GM23338 (cell line): Measurements from ENCODE around the gene C5orf34. TPM values are rescaled to one million over a fixed set of nuclear protein-coding genes. Genes with fewer than 3 reads are reported as not detected.
"Not testable (repeated sequence)": the region's sequence is repeated elsewhere in the genome, so short reads cannot be mapped to it uniquely, and the experiment has no call there.

Experiments used
- ATAC-seq: fragments of 200-7000 bp; cut with Tn5 transposase; 3 replicates; pipeline ENCODE4 v1.9.1; 2020
- DNase-seq: peaks from one replicate; pipeline ENCODE4 v3.0.0-alpha.2; 2015; ENCODE audit warnings: low spot score
- H2AFZ ChIP-seq: fragments of 200-600 bp; sonication (generic); 2 replicates; pipeline ENCODE4 v1.8.0; 2016; ENCODE audit warnings: antibody characterized with exemption, mild to moderate bottlenecking, moderate library complexity
- H3F3A ChIP-seq: fragments of 200-600 bp; sonication (generic); replicated peaks from 2 replicates; pipeline ENCODE4 v1.8.0; 2017; ENCODE audit warnings: antibody characterized with exemption, mixed run types, low read depth
- H3K27ac ChIP-seq: fragments of 200-600 bp; sonication (generic); 2 replicates; pipeline ENCODE4 v1.6.1; 2016; ENCODE audit warnings: low read depth
- H3K27me3 ChIP-seq: fragments of 200-600 bp; sonication (generic); 2 replicates; pipeline ENCODE4 v1.8.0; 2016; ENCODE audit warnings: mild to moderate bottlenecking, mixed run types, moderate library complexity; ENCODE audit not compliant: insufficient read depth
- H3K36me3 ChIP-seq: fragments of 200-600 bp; sonication (generic); 2 replicates; pipeline ENCODE4 v1.8.0; 2016; ENCODE audit warnings: mild to moderate bottlenecking; ENCODE audit not compliant: insufficient read depth
- H3K4me1 ChIP-seq: fragments of 200-600 bp; sonication (generic); 2 replicates; pipeline ENCODE4 v1.8.0; 2016; ENCODE audit warnings: mild to moderate bottlenecking, moderate library complexity; ENCODE audit not compliant: insufficient read depth
- H3K4me2 ChIP-seq: fragments of 200-600 bp; sonication (generic); 2 replicates; pipeline ENCODE4 v1.7.1; 2017; ENCODE audit warnings: mixed run types
- H3K4me3 ChIP-seq: fragments of 200-600 bp; sonication (generic); 2 replicates; pipeline ENCODE4 v1.6.1; 2016; ENCODE audit warnings: mixed run types
- H3K79me2 ChIP-seq: fragments of 200-600 bp; sonication (generic); replicated peaks from 2 replicates; pipeline ENCODE4 v1.8.0; 2017; ENCODE audit warnings: mild to moderate bottlenecking; ENCODE audit not compliant: insufficient read depth
- H3K9me2 ChIP-seq: fragments of 200-600 bp; sonication (generic); 2 replicates; pipeline ENCODE4 v1.8.0; 2017; ENCODE audit not compliant: insufficient read depth
- H4K20me1 ChIP-seq: fragments of 200-600 bp; sonication (generic); replicated peaks from 2 replicates; pipeline ENCODE4 v1.8.0; 2017; ENCODE audit warnings: mild to moderate bottlenecking; ENCODE audit not compliant: insufficient read depth
- H3K27ac Mint-ChIP-seq: 2 replicates; pipeline ENCODE4 v1.8.0; 2020; ENCODE audit warnings: inconsistent platforms, mild to moderate bottlenecking, moderate library complexity, mixed read lengths
- H3K27me3 Mint-ChIP-seq: 3 replicates; pipeline ENCODE4 v1.8.0; 2022; ENCODE audit warnings: low read depth, mild to moderate bottlenecking, moderate library complexity, mixed read lengths, inconsistent platforms; ENCODE audit not compliant: insufficient read depth, poor library complexity
- H3K36me3 Mint-ChIP-seq: 3 replicates; pipeline ENCODE4 v1.8.0; 2021; ENCODE audit warnings: low read depth, mild to moderate bottlenecking, inconsistent platforms, moderate library complexity, mixed read lengths
- H3K4me1 Mint-ChIP-seq: 3 replicates; pipeline ENCODE4 v1.8.0; 2020; ENCODE audit warnings: mild to moderate bottlenecking, inconsistent platforms, mixed read lengths
- H3K4me3 Mint-ChIP-seq: 3 replicates; pipeline ENCODE4 v1.8.0; 2021; ENCODE audit warnings: moderate library complexity, mild to moderate bottlenecking, inconsistent platforms, mixed read lengths
- H3K9me3 Mint-ChIP-seq: 3 replicates; pipeline ENCODE4 v1.8.0; 2020; ENCODE audit warnings: moderate library complexity, mild to moderate bottlenecking, inconsistent platforms, mixed read lengths
- CREB1 ChIP-seq: fragments of 250-450 bp; sonication (Bioruptor Pico); IDR thresholded peaks from 2 replicates; pipeline ENCODE4 v1.5.0; 2020; ENCODE audit warnings: low read depth, mild to moderate bottlenecking, moderate library complexity
- ZNF331 ChIP-seq: fragments of 250-450 bp; sonication (Bioruptor Pico); IDR thresholded peaks from 2 replicates; pipeline ENCODE4 v1.5.0; 2020; ENCODE audit warnings: low read depth, mild to moderate bottlenecking, moderate library complexity
- polyA plus RNA-seq: library from polyadenylated mRNA; unstranded; fragments of >200 nt; fragmentation: Nextera tagmentation; extraction: Ambion mirVana; gene quantifications from 2 replicates; pipeline ENCODE4 v1.2.1, GENCODE V29; 2016
- total RNA-seq: library from RNA; depleted of rRNA; stranded (reverse); fragments of >200 nt; shearing (Covaris generic); gene quantifications from 2 replicates; pipeline ENCODE4 v1.2.3, GENCODE V29; 2014
- TF ChIP-seq, protein P1 (sequence below): fragments of 250-450 bp; sonication (Bioruptor Pico); IDR thresholded peaks from 2 replicates; pipeline ENCODE4 v1.5.0; 2020; ENCODE audit warnings: mild to moderate bottlenecking, moderate library complexity
- TF ChIP-seq, protein P2 (sequence below), 2 experiments: fragments of 200-600 bp in 1 of 2; sonication (generic) in 1 of 2; conservative IDR thresholded peaks; 2 replicates each; pipeline versions ENCODE4 v1.5.1 to v1.6.1; 2016 to 2017; ENCODE audit warnings: antibody characterized with exemption in 2 of 2, low read depth in 2 of 2, mild to moderate bottlenecking in 2 of 2, moderate library complexity in 1 of 2

The C5orf34 gene
- total and polyA plus RNA-seq, 2 experiments from 2014 or later = 12.2 to 15.3 TPM

DNA sequence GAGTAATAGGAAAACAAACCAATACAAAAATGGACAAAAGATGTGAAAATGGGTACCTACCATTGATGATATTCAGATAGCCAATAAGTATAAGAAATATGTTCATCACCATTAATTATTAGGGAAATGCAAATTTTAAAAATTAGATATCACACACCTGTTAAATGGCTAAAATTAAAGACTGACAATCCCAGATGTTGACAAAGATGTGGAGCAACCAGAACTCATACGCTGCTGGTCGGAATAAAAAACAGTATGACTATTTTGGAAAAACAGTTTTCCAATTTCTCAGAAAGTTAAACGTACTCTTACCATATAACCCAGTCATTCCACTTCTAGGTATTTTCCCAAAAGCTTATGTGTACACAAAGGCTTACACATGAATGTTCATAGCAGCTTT is 58.4 kb downstream of the C5orf34 start (continued):
- TF ChIP-seq, protein P1, sequence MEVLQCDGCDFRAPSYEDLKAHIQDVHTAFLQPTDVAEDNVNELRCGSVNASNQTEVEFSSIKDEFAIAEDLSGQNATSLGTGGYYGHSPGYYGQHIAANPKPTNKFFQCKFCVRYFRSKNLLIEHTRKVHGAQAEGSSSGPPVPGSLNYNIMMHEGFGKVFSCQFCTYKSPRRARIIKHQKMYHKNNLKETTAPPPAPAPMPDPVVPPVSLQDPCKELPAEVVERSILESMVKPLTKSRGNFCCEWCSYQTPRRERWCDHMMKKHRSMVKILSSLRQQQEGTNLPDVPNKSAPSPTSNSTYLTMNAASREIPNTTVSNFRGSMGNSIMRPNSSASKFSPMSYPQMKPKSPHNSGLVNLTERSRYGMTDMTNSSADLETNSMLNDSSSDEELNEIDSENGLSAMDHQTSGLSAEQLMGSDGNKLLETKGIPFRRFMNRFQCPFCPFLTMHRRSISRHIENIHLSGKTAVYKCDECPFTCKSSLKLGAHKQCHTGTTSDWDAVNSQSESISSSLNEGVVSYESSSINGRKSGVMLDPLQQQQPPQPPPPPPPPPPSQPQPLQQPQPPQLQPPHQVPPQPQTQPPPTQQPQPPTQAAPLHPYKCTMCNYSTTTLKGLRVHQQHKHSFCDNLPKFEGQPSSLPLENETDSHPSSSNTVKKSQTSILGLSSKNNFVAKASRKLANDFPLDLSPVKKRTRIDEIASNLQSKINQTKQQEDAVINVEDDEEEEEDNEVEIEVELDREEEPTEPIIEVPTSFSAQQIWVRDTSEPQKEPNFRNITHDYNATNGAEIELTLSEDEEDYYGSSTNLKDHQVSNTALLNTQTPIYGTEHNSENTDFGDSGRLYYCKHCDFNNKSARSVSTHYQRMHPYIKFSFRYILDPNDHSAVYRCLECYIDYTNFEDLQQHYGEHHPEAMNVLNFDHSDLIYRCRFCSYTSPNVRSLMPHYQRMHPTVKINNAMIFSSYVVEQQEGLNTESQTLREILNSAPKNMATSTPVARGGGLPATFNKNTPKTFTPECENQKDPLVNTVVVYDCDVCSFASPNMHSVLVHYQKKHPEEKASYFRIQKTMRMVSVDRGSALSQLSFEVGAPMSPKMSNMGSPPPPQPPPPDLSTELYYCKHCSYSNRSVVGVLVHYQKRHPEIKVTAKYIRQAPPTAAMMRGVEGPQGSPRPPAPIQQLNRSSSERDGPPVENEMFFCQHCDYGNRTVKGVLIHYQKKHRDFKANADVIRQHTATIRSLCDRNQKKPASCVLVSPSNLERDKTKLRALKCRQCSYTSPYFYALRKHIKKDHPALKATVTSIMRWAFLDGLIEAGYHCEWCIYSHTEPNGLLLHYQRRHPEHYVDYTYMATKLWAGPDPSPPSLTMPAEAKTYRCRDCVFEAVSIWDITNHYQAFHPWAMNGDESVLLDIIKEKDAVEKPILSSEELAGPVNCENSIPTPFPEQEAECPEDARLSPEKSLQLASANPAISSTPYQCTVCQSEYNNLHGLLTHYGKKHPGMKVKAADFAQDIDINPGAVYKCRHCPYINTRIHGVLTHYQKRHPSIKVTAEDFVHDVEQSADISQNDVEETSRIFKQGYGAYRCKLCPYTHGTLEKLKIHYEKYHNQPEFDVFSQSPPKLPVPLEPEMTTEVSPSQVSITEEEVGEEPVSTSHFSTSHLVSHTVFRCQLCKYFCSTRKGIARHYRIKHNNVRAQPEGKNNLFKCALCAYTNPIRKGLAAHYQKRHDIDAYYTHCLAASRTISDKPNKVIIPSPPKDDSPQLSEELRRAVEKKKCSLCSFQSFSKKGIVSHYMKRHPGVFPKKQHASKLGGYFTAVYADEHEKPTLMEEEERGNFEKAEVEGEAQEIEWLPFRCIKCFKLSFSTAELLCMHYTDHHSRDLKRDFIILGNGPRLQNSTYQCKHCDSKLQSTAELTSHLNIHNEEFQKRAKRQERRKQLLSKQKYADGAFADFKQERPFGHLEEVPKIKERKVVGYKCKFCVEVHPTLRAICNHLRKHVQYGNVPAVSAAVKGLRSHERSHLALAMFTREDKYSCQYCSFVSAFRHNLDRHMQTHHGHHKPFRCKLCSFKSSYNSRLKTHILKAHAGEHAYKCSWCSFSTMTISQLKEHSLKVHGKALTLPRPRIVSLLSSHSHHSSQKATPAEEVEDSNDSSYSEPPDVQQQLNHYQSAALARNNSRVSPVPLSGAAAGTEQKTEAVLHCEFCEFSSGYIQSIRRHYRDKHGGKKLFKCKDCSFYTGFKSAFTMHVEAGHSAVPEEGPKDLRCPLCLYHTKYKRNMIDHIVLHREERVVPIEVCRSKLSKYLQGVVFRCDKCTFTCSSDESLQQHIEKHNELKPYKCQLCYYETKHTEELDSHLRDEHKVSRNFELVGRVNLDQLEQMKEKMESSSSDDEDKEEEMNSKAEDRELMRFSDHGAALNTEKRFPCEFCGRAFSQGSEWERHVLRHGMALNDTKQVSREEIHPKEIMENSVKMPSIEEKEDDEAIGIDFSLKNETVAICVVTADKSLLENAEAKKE (CRISPR knock-in tag) = no peak
- TF ChIP-seq ZNF331 = no peak

DNA sequence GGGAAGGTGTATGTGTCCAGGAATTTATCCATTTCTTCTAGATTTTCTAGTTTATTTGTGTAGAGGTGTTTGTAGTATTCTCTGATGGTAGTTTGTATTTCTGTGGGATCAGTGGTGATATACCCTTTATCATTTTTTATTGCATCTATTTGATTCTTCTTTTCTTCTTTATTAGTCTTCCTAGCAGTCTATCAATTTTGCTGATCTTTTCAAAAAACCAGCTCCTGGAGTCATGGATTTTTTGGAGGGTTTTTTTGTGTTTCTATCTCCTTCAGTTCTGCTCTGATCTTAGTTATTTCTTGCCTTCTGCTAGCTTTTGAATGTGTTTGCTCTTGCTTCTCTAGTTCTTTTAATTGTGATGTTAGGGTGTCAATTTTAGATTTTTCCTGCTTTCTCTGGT is 73.4 kb downstream of the C5orf34 start:
- H3K36me3 Mint-ChIP-seq = peaks cover 58% of the 10 kb centered on the region
- H3K27ac Mint-ChIP-seq, H3K4me2 ChIP-seq, H2AFZ ChIP-seq, H3K4me3 ChIP-seq, ATAC-seq, DNase-seq, H3K4me1 Mint-ChIP-seq, H3K79me2 ChIP-seq, H3K27me3 ChIP-seq, H3K27ac ChIP-seq, H4K20me1 ChIP-seq, H3K27me3 Mint-ChIP-seq, H3K4me3 Mint-ChIP-seq, H3K4me1 ChIP-seq, H3K9me2 ChIP-seq, H3F3A ChIP-seq: not testable (repeated sequence)
- H3K9me3 Mint-ChIP-seq = peaks cover 64% of the 10 kb centered on the region
- H3K36me3 ChIP-seq = peaks cover 14% of the 10 kb centered on the region

DNA sequence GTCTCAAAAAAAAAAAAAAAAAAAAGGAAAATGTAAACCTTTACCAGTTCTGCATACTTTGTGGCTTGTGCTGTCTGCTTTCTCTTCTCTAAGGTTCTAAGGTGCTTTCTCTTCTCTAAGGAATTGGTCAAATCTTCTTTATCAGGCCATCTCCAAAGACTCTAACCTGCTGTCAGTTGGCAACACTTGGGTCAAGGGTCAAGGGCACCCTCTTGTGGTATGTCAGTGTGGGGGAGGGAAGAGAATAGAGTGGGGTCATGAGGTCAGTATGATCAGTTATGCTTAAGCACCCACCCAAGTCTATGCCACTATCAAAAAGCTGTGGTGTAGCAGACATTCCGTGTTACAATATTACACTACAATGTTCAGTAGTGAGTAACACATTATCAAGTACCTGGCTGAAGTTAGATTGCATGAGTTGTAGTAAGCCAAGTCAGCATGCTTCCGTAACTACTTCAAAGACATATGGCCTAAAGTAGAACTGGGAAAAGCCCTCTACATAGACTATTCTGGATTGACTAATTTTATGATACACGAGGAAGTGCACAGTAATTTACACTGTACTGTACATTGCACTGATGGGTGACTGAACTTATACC is 77.8 kb downstream of the C5orf34 start:
- TF ChIP-seq, protein P2, sequence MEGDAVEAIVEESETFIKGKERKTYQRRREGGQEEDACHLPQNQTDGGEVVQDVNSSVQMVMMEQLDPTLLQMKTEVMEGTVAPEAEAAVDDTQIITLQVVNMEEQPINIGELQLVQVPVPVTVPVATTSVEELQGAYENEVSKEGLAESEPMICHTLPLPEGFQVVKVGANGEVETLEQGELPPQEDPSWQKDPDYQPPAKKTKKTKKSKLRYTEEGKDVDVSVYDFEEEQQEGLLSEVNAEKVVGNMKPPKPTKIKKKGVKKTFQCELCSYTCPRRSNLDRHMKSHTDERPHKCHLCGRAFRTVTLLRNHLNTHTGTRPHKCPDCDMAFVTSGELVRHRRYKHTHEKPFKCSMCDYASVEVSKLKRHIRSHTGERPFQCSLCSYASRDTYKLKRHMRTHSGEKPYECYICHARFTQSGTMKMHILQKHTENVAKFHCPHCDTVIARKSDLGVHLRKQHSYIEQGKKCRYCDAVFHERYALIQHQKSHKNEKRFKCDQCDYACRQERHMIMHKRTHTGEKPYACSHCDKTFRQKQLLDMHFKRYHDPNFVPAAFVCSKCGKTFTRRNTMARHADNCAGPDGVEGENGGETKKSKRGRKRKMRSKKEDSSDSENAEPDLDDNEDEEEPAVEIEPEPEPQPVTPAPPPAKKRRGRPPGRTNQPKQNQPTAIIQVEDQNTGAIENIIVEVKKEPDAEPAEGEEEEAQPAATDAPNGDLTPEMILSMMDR (conservative IDR thresholded peaks at IDR 0.05; ENCODE audit: low read depth in 2 of 2) = peak; percentile 13 to 52; a peak in 3 of 4 replicates
- TF ChIP-seq CREB1 (CRISPR knock-in tag) = no peak
- no peak overlapping the region for H3K4me3 Mint-ChIP-seq
- H3K27me3 Mint-ChIP-seq = peaks cover 2% of the 10 kb centered on the region
- H3F3A ChIP-seq = no peaks in the 10 kb centered on the region
- H3K4me1 Mint-ChIP-seq = peaks cover 6% of the 10 kb centered on the region; the same call in 2 of the 3 replicates
- H3K4me2 ChIP-seq = no peak overlapping the region
- H3K27ac ChIP-seq = no peak overlapping the region
- H3K4me1 ChIP-seq = no peaks in the 10 kb centered on the region
- H2AFZ ChIP-seq = no peak overlapping the region
- H3K79me2 ChIP-seq = no peaks in the 10 kb centered on the region
- no peaks in the 10 kb centered on the region for H4K20me1 ChIP-seq
- no peak overlapping the region for H3K4me3 ChIP-seq
- H3K36me3 ChIP-seq = no peaks in the 10 kb centered on the region
- peaks cover 19% of the 10 kb centered on the region for H3K36me3 Mint-ChIP-seq
- no peak overlapping the region for H3K27ac Mint-ChIP-seq
- peaks cover 36% of the 10 kb centered on the region for H3K9me3 Mint-ChIP-seq
- no peaks in the 10 kb centered on the region for H3K27me3 ChIP-seq
- H3K9me2 ChIP-seq = no peaks in the 10 kb centered on the region
- no peak for DNase-seq
- ATAC-seq = no peak
